HCT116 (cell line): ENCODE data around the gene ZNF423. TPM values are rescaled to one million over a fixed set of nuclear protein-coding genes. Genes with fewer than 3 reads are reported as not detected.

Source experiments
- ATAC-seq: fragments of 200-7000 bp; cut with Tn5 transposase; 2 replicates; pipeline ENCODE4 v1.9.1; 2020; ENCODE audit warnings: mild to moderate bottlenecking, moderate library complexity
- BruUV-seq: library from RNA; stranded (reverse); fragments of 400-500 nt; replicated peaks from 2 replicates; lab custom pipeline; 2021; lab: Mats Ljungman, UMichigan
- CTCF ChIA-PET: fragments of 300-600 bp; sonication (Branson Sonifier 250); formaldehyde crosslinking; loops from one replicate; lab custom pipeline; 2021; ENCODE audit warnings: antibody characterized with exemption; lab: Charles Lee
- POLR2A ChIA-PET: fragments of 300-600, 350-600 bp; sonication (Branson Sonifier 250); formaldehyde crosslinking; loops from one replicate; lab custom pipeline; 2021; ENCODE audit warnings: antibody characterized with exemption; lab: Charles Lee
- RAD21 ChIA-PET, 2 experiments: fragments of 300-600 bp; sonication (Branson Sonifier 250); formaldehyde crosslinking; loops; one replicate each; lab custom pipeline; 2023; ENCODE audit warnings: low total read pairs in 2 of 2; ENCODE audit not compliant: uncharacterized antibody in 2 of 2, unreplicated experiment in 2 of 2, low non-redundant PET in 1 of 2; lab: Charles Lee
- DNase-seq: peaks from one replicate; pipeline ENCODE4 v3.0.0-alpha.2; 2010; ENCODE audit warnings: low read depth, low spot score
- H2AFZ ChIP-seq: fragments of 200-600 bp; shearing (Covaris generic), sonication (generic); 2 replicates; pipeline ENCODE4 v1.6.1; 2017; ENCODE audit warnings: low read depth, mixed run types, mixed read lengths, antibody characterized with exemption, low read length; ENCODE audit not compliant: poor library complexity, severe bottlenecking
- H3K27ac ChIP-seq: 2 replicates; pipeline ENCODE4 v1.5.1; 2012; ENCODE audit warnings: low read depth, low read length
- H3K27me3 ChIP-seq: fragments of 200-600 bp; sonication (generic); 2 replicates; pipeline ENCODE4 v1.6.1; 2016; ENCODE audit warnings: mixed run types, low read length, mixed read lengths; ENCODE audit not compliant: insufficient read depth
- H3K36me3 ChIP-seq, 2 experiments: fragments of 200-500 bp in 1 of 2; fragments of 200-600 bp in 1 of 2; sonication (Bioruptor generic) in 1 of 2; sonication (generic) in 1 of 2; 2 replicates each; pipeline versions ENCODE4 v1.5.1 to v1.6.1; 2014 to 2016; ENCODE audit warnings: low read length in 2 of 2, inconsistent platforms in 1 of 2, mixed read lengths in 1 of 2, mixed run types in 1 of 2; ENCODE audit not compliant: insufficient read depth in 2 of 2, control insufficient read depth in 1 of 2
- H3K4me1 ChIP-seq, 2 experiments: fragments of 200-600 bp in 1 of 2; sonication (generic) in 1 of 2; 2 replicates each; pipeline versions ENCODE4 v1.5.1 to v1.6.1; 2012 to 2017; ENCODE audit warnings: low read length in 2 of 2, inconsistent platforms in 1 of 2, mild to moderate bottlenecking in 1 of 2, mixed read lengths in 1 of 2, mixed run types in 1 of 2, moderate library complexity in 1 of 2; ENCODE audit not compliant: insufficient read depth in 2 of 2, control insufficient read depth in 1 of 2
- H3K4me2 ChIP-seq: fragments of 200-600 bp; sonication (generic); 2 replicates; pipeline ENCODE4 v1.6.1; 2017; ENCODE audit warnings: mixed run types, low read length, mixed read lengths
- H3K4me3 ChIP-seq, 2 experiments: fragments of 200-600 bp in 1 of 2; sonication (generic) in 1 of 2; replicated peaks in 1 of 2; 2 replicates each; pipeline ENCODE4 v1.5.1; 2011 to 2016; ENCODE audit warnings: low read length in 2 of 2, control low read depth in 1 of 2, low read depth in 1 of 2, mild to moderate bottlenecking in 1 of 2, mixed read lengths in 1 of 2, mixed run types in 1 of 2
- H3K79me2 ChIP-seq: fragments of 200-600 bp; sonication (generic); 2 replicates; pipeline ENCODE4 v1.6.1; 2017; ENCODE audit warnings: mild to moderate bottlenecking, mixed run types, low read length, moderate library complexity, mixed read lengths; ENCODE audit not compliant: insufficient read depth
- H3K9ac ChIP-seq: fragments of 200-600 bp; sonication (generic); 2 replicates; pipeline ENCODE4 v1.6.1; 2016; ENCODE audit warnings: low read length, mixed read lengths
- H3K9me2 ChIP-seq: fragments of 200-600 bp; sonication (generic), shearing (Covaris generic); 2 replicates; pipeline ENCODE4 v1.6.1; 2017; ENCODE audit warnings: mixed run types, mild to moderate bottlenecking, moderate library complexity; ENCODE audit not compliant: insufficient read depth
- H3K9me3 ChIP-seq, 2 experiments: fragments of 200-500 bp in 1 of 2; fragments of 200-600 bp in 1 of 2; sonication (Bioruptor generic) in 1 of 2; sonication (generic) in 1 of 2; 2 replicates each; pipeline ENCODE4 v1.6.1; 2014 to 2017; ENCODE audit warnings: low read length in 2 of 2, mixed read lengths in 2 of 2, inconsistent platforms in 1 of 2, low read depth in 1 of 2, mild to moderate bottlenecking in 1 of 2, mixed run types in 1 of 2, moderate library complexity in 1 of 2; ENCODE audit not compliant: control insufficient read depth in 1 of 2, insufficient read depth in 1 of 2
- H4K20me1 ChIP-seq: fragments of 200-600 bp; sonication (generic), shearing (Covaris generic); 2 replicates; pipeline ENCODE4 v1.6.1; 2017; ENCODE audit warnings: mixed run types, mild to moderate bottlenecking, moderate library complexity; ENCODE audit not compliant: insufficient read depth
- CEBPB ChIP-seq: IDR thresholded peaks from 2 replicates; pipeline ENCODE4 v1.6.1; 2012; ENCODE audit warnings: low read depth
- EGR1 ChIP-seq: IDR thresholded peaks from 2 replicates; pipeline ENCODE4 v1.6.1; 2012; ENCODE audit warnings: low read depth
- ELF1 ChIP-seq: IDR thresholded peaks from 2 replicates; pipeline ENCODE4 v1.6.1; 2012; ENCODE audit warnings: low read depth, borderline replicate concordance
- EZH2 ChIP-seq: fragments of 200-600 bp; sonication (generic); IDR thresholded peaks from 2 replicates; pipeline ENCODE4 v1.6.1; 2017; ENCODE audit warnings: antibody characterized with exemption, mixed run types
- FOSL1 ChIP-seq: IDR thresholded peaks from 2 replicates; pipeline ENCODE4 v1.6.1; 2012; ENCODE audit warnings: low read depth
- JUND ChIP-seq: IDR thresholded peaks from 2 replicates; pipeline ENCODE4 v1.6.1; 2012
- MAX ChIP-seq: IDR thresholded peaks from 2 replicates; pipeline ENCODE4 v1.6.1; 2012
- POLR2A ChIP-seq: IDR thresholded peaks from 2 replicates; pipeline ENCODE4 v1.7.0; 2011; ENCODE audit warnings: borderline replicate concordance; ENCODE audit not compliant: insufficient read depth, insufficient read length; ENCODE audit errors: extremely low read depth
- RAD21 ChIP-seq: IDR thresholded peaks from 2 replicates; pipeline ENCODE4 v1.6.1; 2012; ENCODE audit warnings: low read depth, mild to moderate bottlenecking
- SIN3A ChIP-seq: IDR thresholded peaks from 2 replicates; pipeline ENCODE4 v1.6.1; 2012; ENCODE audit warnings: low read depth
- SP1 ChIP-seq: IDR thresholded peaks from 2 replicates; pipeline ENCODE4 v1.6.1; 2012; ENCODE audit warnings: low read depth
- TCF7L2 ChIP-seq: IDR thresholded peaks from 2 replicates; pipeline ENCODE4 v1.7.0; 2011; ENCODE audit warnings: borderline replicate concordance, inconsistent platforms; ENCODE audit not compliant: insufficient read depth, insufficient read length; ENCODE audit errors: extremely low read depth
- YY1 ChIP-seq: IDR thresholded peaks from 2 replicates; pipeline ENCODE4 v1.6.1; 2011; ENCODE audit warnings: low read length, low read depth, moderate library complexity, mild to moderate bottlenecking; ENCODE audit not compliant: insufficient replicate concordance; ENCODE audit errors: extremely low read depth
- ZNF274 ChIP-seq: fragments of 200-500 bp; sonication (Bioruptor generic); IDR thresholded peaks from 2 replicates; pipeline ENCODE4 v1.6.1; 2014; ENCODE audit warnings: mild to moderate bottlenecking, low read depth, low read length, inconsistent platforms
- intact Hi-C: fragments of 100-400 bp; cut with micrococcal nuclease; formaldehyde crosslinking; loops from 2 replicates; pipeline ENCODE4 v1.10.0; 2022
- total RNA-seq: library from RNA; stranded (reverse); gene quantifications from one replicate; pipeline ENCODE4 v1.2.1, GENCODE V29; 2021; ENCODE audit not compliant: unreplicated experiment
- TF ChIP-seq, protein P1 (sequence below): IDR thresholded peaks from 2 replicates; pipeline ENCODE4 v1.6.1; 2012; ENCODE audit warnings: low read depth
- TF ChIP-seq, protein P2 (sequence below): IDR thresholded peaks from 2 replicates; pipeline ENCODE4 v1.6.1; 2012
- TF ChIP-seq, protein P3 (sequence below): IDR thresholded peaks from 2 replicates; pipeline ENCODE4 v1.6.1; 2011; ENCODE audit warnings: mild to moderate bottlenecking, low read length, moderate library complexity; ENCODE audit not compliant: insufficient replicate concordance; ENCODE audit errors: extremely low read depth

ZNF423 gene
- total RNA-seq, 1 experiment from 2014 or later, result 0.22 TPM

GRCh38 chr16:49826515-49826914 lies 29.4 kb downstream of the ZNF423 start (continued):
- no peak for TF ChIP-seq FOSL1
- TF ChIP-seq TCF7L2, result no peak
- TF ChIP-seq CEBPB, result no peak
- TF ChIP-seq, protein P1, sequence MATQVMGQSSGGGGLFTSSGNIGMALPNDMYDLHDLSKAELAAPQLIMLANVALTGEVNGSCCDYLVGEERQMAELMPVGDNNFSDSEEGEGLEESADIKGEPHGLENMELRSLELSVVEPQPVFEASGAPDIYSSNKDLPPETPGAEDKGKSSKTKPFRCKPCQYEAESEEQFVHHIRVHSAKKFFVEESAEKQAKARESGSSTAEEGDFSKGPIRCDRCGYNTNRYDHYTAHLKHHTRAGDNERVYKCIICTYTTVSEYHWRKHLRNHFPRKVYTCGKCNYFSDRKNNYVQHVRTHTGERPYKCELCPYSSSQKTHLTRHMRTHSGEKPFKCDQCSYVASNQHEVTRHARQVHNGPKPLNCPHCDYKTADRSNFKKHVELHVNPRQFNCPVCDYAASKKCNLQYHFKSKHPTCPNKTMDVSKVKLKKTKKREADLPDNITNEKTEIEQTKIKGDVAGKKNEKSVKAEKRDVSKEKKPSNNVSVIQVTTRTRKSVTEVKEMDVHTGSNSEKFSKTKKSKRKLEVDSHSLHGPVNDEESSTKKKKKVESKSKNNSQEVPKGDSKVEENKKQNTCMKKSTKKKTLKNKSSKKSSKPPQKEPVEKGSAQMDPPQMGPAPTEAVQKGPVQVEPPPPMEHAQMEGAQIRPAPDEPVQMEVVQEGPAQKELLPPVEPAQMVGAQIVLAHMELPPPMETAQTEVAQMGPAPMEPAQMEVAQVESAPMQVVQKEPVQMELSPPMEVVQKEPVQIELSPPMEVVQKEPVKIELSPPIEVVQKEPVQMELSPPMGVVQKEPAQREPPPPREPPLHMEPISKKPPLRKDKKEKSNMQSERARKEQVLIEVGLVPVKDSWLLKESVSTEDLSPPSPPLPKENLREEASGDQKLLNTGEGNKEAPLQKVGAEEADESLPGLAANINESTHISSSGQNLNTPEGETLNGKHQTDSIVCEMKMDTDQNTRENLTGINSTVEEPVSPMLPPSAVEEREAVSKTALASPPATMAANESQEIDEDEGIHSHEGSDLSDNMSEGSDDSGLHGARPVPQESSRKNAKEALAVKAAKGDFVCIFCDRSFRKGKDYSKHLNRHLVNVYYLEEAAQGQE, result no peak
- TF ChIP-seq, protein P2, sequence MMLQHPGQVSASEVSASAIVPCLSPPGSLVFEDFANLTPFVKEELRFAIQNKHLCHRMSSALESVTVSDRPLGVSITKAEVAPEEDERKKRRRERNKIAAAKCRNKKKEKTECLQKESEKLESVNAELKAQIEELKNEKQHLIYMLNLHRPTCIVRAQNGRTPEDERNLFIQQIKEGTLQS, result no peak
- no peak for TF ChIP-seq POLR2A
- no peak for TF ChIP-seq RAD21
- TF ChIP-seq ZNF274, result no peak

GRCh38 chr16:49825041-49825440 lies 30.9 kb downstream of the ZNF423 start:
- H3K9me2 ChIP-seq, result no peaks in the 10 kb centered on the region
- POLR2A ChIA-PET, result no interaction called here
- H3K79me2 ChIP-seq, result no peaks in the 10 kb centered on the region
- DNase-seq (no peak), ATAC-seq (no peak)
- H4K20me1 ChIP-seq, result no peaks in the 10 kb centered on the region
- H3K4me1 ChIP-seq, result no peaks in the 10 kb centered on the region
- intact Hi-C loops, result no loop called here
- RAD21 ChIA-PET, result no interaction called here
- no peak overlapping the region for H3K4me2 ChIP-seq
- no peaks in the 10 kb centered on the region for H3K36me3 ChIP-seq
- no peaks in the 10 kb centered on the region; the same call in 1 of the 2 replicates for H3K27me3 ChIP-seq
- H3K9ac ChIP-seq, result no peak overlapping the region
- H2AFZ ChIP-seq, result no peak overlapping the region
- no peak overlapping the region for H3K4me3 ChIP-seq
- BruUV-seq, result no TSS peak
- H3K27ac ChIP-seq, result no peak overlapping the region
- H3K9me3 ChIP-seq, result no peaks in the 10 kb centered on the region
- CTCF ChIA-PET, result no interaction called here
- TF ChIP-seq JUND, result no peak
- TF ChIP-seq, protein P3, sequence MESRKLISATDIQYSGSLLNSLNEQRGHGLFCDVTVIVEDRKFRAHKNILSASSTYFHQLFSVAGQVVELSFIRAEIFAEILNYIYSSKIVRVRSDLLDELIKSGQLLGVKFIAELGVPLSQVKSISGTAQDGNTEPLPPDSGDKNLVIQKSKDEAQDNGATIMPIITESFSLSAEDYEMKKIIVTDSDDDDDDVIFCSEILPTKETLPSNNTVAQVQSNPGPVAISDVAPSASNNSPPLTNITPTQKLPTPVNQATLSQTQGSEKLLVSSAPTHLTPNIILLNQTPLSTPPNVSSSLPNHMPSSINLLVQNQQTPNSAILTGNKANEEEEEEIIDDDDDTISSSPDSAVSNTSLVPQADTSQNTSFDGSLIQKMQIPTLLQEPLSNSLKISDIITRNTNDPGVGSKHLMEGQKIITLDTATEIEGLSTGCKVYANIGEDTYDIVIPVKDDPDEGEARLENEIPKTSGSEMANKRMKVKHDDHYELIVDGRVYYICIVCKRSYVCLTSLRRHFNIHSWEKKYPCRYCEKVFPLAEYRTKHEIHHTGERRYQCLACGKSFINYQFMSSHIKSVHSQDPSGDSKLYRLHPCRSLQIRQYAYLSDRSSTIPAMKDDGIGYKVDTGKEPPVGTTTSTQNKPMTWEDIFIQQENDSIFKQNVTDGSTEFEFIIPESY, result no peak
- TF ChIP-seq EZH2, result no peak
- no peak for TF ChIP-seq YY1
- TF ChIP-seq ELF1, result no peak
- no peak for TF ChIP-seq RAD21
- TF ChIP-seq CEBPB, result no peak
- TF ChIP-seq, protein P1, result no peak
- TF ChIP-seq SP1, result no peak
- TF ChIP-seq SIN3A, result no peak
- TF ChIP-seq FOSL1, result no peak
- TF ChIP-seq MAX, result no peak
- TF ChIP-seq TCF7L2, result no peak
- no peak for TF ChIP-seq EGR1
